Thyroid gland (tissue), 4 donors: ENCODE data around the gene PDE11A. TPM values are rescaled to one million over a fixed set of nuclear protein-coding genes. Genes with fewer than 3 reads are reported as not detected.

Experiments used
- DNase-seq, 2 donors: peaks; one replicate each; pipeline ENCODE4 v3.0.0-alpha.2; 2019
- H3K27ac ChIP-seq, 3 donors: fragments of 200-600 bp; sonication (generic); 1 replicate in 2 of 3; 2 replicates in 1 of 3; pipeline ENCODE4 v1.5.1; 2016 to 2019; ENCODE audit warnings: mild to moderate bottlenecking in 1 of 3, moderate library complexity in 1 of 3
- H3K27me3 ChIP-seq: fragments of 200-600 bp; sonication (generic); one replicate; pipeline ENCODE4 v1.5.1; 2019
- H3K36me3 ChIP-seq, 2 donors: fragments of 200-600 bp; sonication (generic); one replicate each; pipeline ENCODE4 v1.5.1; 2016 to 2019
- H3K4me1 ChIP-seq, 2 donors: fragments of 200-600 bp; sonication (generic); one replicate each; pipeline ENCODE4 v1.5.1; 2017 to 2019
- H3K4me3 ChIP-seq, 3 donors: fragments of 200-600 bp; sonication (generic); replicated peaks in 1 of 3; 1 replicate in 2 of 3; 2 replicates in 1 of 3; pipeline ENCODE4 v1.5.1; 2016; ENCODE audit warnings: mild to moderate bottlenecking in 1 of 3
- H3K9me3 ChIP-seq: fragments of 200-600 bp; sonication (generic); one replicate; pipeline ENCODE4 v1.5.1; 2017
- CTCF ChIP-seq, 6 experiments: fragments of 200-600 bp in 3 of 6; fragments of 450-650 bp in 3 of 6; sonication (generic) in 3 of 6; IDR thresholded peaks; one replicate each; pipeline ENCODE4 v1.5.1; 2016 to 2019; ENCODE audit warnings: antibody characterized with exemption in 6 of 6, mild to moderate bottlenecking in 2 of 6, inconsistent platforms in 1 of 6, moderate library complexity in 1 of 6
- POLR2A ChIP-seq, 2 donors: fragments of 450-650 bp; IDR thresholded peaks; one replicate each; pipeline ENCODE4 v1.6.1; 2017; ENCODE audit warnings: antibody characterized with exemption in 2 of 2, mild to moderate bottlenecking in 2 of 2, moderate library complexity in 1 of 2
- WGBS, 2 donors: methylation state at CpG; one replicate each; pipeline ENCODE4 v1.1.5; 2017; 5-methylcytosine and 5-hydroxymethylcytosine counted together
- intact Hi-C: fragments of 100-400 bp; cut with DNase I; formaldehyde crosslinking; loops from one replicate; pipeline ENCODE4 v1.15.1; 2023
- total RNA-seq, 4 donors: library from RNA; depleted of rRNA; stranded (reverse); fragments of >200 nt; gene quantifications; one replicate each; pipeline ENCODE4 v1.2.3, GENCODE V29; 2016

The PDE11A gene
- total RNA-seq, 4 donors from 2014 or later = 2.2 to 4.0 (median 3.0) TPM

GRCh38 chr2:178108176-178108575, 35.6 kb upstream of the PDE11A start:
- Histone ChIP-seq H3K27ac (no peak overlapping the region), H3K4me1 (peaks cover 6 to 7% of the 10 kb centered on the region in 2 donors), H3K4me3 (no peak overlapping the region), H3K27me3 (no peaks in the 10 kb centered on the region), H3K9me3 (no peaks in the 10 kb centered on the region), H3K36me3 (no peaks in the 10 kb centered on the region)
- WGBS, 2 donors = 86 to 89% methylated on average over 21 of the region's 21 CpGs
- no peak for DNase-seq
- TF ChIP-seq POLR2A (IDR thresholded peaks at IDR 0.05) (no peak), CTCF (IDR thresholded peaks at IDR 0.05) (no peak)
- intact Hi-C loops = loop anchor here (10.0 kb wide), 1 partner anchor 123 kb away; no protein-coding TSS in a partner anchor

DNA sequence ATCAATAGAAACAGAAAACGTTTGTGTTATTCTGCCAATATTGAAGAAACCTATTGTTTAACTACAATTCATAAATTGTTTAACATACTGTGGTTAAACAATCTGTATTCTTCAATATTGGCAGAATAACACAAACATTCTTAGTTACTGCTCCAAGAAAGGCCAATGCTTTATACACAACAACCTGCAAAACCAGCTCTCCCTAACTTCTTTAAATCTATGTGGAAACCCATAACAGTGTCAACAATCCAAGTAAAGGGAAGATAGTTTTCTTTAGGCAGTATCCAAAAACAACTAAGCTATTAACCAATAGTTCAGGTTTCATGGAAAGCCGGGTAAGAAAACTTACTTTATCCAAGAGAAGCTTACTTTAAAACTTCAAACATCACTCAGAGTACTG, 33.5 kb upstream of the PDE11A start:
- Histone ChIP-seq H3K27me3 (no peaks in the 10 kb centered on the region), H3K4me3 (no peak overlapping the region), H3K4me1 (peaks cover 3 to 4% of the 10 kb centered on the region in 2 donors), H3K36me3 (no peaks in the 10 kb centered on the region), H3K9me3 (no peaks in the 10 kb centered on the region), H3K27ac (peak overlapping the region; percentile 8 to 49 (median 15))
- 25 to 31% methylated on average over 2 of the region's 2 CpGs for WGBS, 2 donors
- DNase-seq = no peak
- intact Hi-C loops = loop anchor here (10.0 kb wide), 1 partner anchor 121 kb away; no protein-coding TSS in a partner anchor
- no peak for TF ChIP-seq CTCF (IDR thresholded peaks at IDR 0.05)
- TF ChIP-seq POLR2A (IDR thresholded peaks at IDR 0.05) = no peak

- intact Hi-C loops = loop anchor here (10.0 kb wide), 1 partner anchor 121 kb away; no protein-coding TSS in a partner anchor
- Histone ChIP-seq H3K4me3 (no peak overlapping the region), H3K36me3 (no peaks in the 10 kb centered on the region), H3K27me3 (no peaks in the 10 kb centered on the region), H3K27ac (peak overlapping the region; percentile 8 to 49 (median 15)), H3K4me1 (peaks cover 3 to 4% of the 10 kb centered on the region in 2 donors), H3K9me3 (no peaks in the 10 kb centered on the region)
- TF ChIP-seq CTCF (IDR thresholded peaks at IDR 0.05) = no peak
- no peak for TF ChIP-seq POLR2A (IDR thresholded peaks at IDR 0.05)
- DNase-seq = peak; percentile 54 to 58
- 52 to 65% methylated on average over 2 of the region's 2 CpGs for WGBS, 2 donors
Measured at GRCh38 chr2:178105566-178105965, 33.0 kb upstream of the PDE11A start.

DNA sequence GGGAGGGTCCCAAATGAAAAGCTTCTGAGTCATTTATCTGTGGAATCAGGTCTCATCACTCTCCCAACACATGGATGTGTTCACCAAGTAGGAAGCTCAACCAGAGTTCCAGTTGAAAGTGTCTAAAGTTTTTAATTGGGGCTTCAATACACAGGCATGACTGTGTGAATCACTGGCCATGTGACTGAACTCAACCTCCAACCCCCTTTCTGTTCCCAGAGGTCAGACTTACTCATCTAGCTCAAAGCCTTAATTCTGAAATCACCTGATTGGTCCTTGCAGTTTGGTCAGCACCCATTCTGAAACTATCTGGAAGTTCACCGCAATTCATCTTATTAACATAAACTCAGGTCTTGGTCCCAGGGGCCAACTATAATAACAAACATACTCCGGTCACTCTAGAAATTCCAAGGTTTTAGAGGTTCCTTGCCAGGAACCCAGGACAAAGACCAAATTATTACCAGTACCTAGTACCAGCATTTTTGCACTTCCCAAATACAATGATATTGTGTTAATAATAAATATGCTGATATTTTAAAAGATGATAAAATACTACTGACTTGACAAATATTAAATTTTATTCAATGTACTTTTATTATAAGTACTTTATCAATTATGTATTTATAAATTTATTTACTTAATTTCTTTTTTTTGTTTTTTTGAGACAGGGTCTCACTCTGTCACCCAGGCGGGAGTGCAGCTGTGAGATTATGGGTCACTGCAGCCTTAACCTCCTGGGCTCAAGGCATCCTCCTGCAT, 28.9 kb upstream of the PDE11A start:
- TF ChIP-seq POLR2A (IDR thresholded peaks at IDR 0.05) (no peak), CTCF (IDR thresholded peaks at IDR 0.05) (no peak)
- H3K27me3 ChIP-seq = no peaks in the 10 kb centered on the region
- no peak overlapping the region for H3K27ac ChIP-seq
- intact Hi-C loops = loop anchor here (10.0 kb wide), 1 partner anchor 117 kb away; no protein-coding TSS in a partner anchor
- no peak for DNase-seq
- no peaks in the 10 kb centered on the region for H3K9me3 ChIP-seq
- no peaks in the 10 kb centered on the region for H3K36me3 ChIP-seq
- H3K4me1 ChIP-seq = peaks cover 3 to 4% of the 10 kb centered on the region in 2 donors
- 83 to 88% methylated on average over 3 of the region's 3 CpGs for WGBS, 2 donors
- H3K4me3 ChIP-seq = no peak overlapping the region

DNA sequence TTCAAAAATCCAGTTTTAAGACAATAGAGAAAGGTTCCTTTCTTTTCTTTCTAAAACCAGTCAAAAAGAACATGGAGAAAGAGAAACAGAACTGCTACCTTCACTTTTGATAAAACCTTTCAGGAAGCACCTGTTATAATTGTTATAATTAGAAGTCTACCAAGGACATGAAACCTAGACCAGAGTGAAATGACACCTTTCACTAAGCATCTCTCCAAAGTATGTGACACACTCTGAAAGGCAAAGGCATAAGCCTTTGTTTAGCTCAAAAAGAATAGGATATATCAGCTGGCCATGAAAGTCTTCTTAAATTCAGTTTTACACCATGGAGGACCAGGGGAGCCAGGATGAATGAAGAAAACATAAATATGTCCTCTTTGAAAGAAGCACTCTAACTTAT, 20.9 kb upstream of the PDE11A start:
- Histone ChIP-seq H3K4me1 (peaks cover 0 to 4% of the 10 kb centered on the region in 2 donors), H3K4me3 (no peak overlapping the region), H3K27me3 (no peaks in the 10 kb centered on the region), H3K9me3 (no peaks in the 10 kb centered on the region), H3K27ac (no peak overlapping the region), H3K36me3 (no peaks in the 10 kb centered on the region)
- TF ChIP-seq CTCF (IDR thresholded peaks at IDR 0.05) (no peak), POLR2A (IDR thresholded peaks at IDR 0.05) (no peak)
- DNase-seq = no peak
- intact Hi-C loops = no loop called here
